HG03095 (cell line): Measurements from ENCODE around the gene TMTC2.
"Not testable (repeated sequence)": the region's sequence is repeated elsewhere in the genome, so short reads cannot be mapped to it uniquely, and the experiment has no call there.

Source experiments
- ATAC-seq: cut with Tn5 transposase; IDR thresholded peaks from one replicate; pipeline ENCODE4 v1.9.1; 2021; ENCODE audit warnings: moderate library complexity; ENCODE audit not compliant: unreplicated experiment

The TMTC2 gene

GRCh38 chr12:82787016-82787415, 100.3 kb downstream of the TMTC2 start:
- no peak for ATAC-seq

GRCh38 chr12:82788594-82788993, 101.9 kb downstream of the TMTC2 start:
- ATAC-seq: no peak

GRCh38 chr12:82789674-82790073, 103.0 kb downstream of the TMTC2 start:
- ATAC-seq: no peak

GRCh38 chr12:82793751-82794281, 107.1 kb downstream of the TMTC2 start:
- ATAC-seq: no peak

- ATAC-seq: no peak
Measured at GRCh38 chr12:82797480-82797879, 110.8 kb downstream of the TMTC2 start.

- ATAC-seq: no peak
Measured at GRCh38 chr12:82800185-82800584, 113.5 kb downstream of the TMTC2 start.

- ATAC-seq: no peak
Measured at GRCh38 chr12:82801951-82802610, 115.4 kb downstream of the TMTC2 start.

GRCh38 chr12:82803201-82803600, 116.5 kb downstream of the TMTC2 start:
- no peak for ATAC-seq

- no peak for ATAC-seq
Measured at GRCh38 chr12:82804601-82805000, 117.9 kb downstream of the TMTC2 start.

- ATAC-seq: not testable (repeated sequence)
Measured at GRCh38 chr12:82805004-82805403, 118.3 kb downstream of the TMTC2 start.

GRCh38 chr12:82805812-82806497, 119.2 kb downstream of the TMTC2 start:
- no peak for ATAC-seq

GRCh38 chr12:82807132-82807737, 120.5 kb downstream of the TMTC2 start:
- ATAC-seq: no peak

- ATAC-seq: no peak
Measured at GRCh38 chr12:82810568-82810967, 123.9 kb downstream of the TMTC2 start.

GRCh38 chr12:82817368-82817767, 130.7 kb downstream of the TMTC2 start:
- no peak for ATAC-seq

- ATAC-seq: no peak
Measured at GRCh38 chr12:82818271-82819035, 131.7 kb downstream of the TMTC2 start.

GRCh38 chr12:82826505-82826904, 139.8 kb downstream of the TMTC2 start:
- ATAC-seq: no peak

GRCh38 chr12:82832096-82832495, 145.4 kb downstream of the TMTC2 start:
- ATAC-seq: no peak

- no peak for ATAC-seq
Measured at GRCh38 chr12:82832981-82833380, 146.3 kb downstream of the TMTC2 start.

- ATAC-seq: no peak
Measured at GRCh38 chr12:82833481-82833880, 146.8 kb downstream of the TMTC2 start.

- ATAC-seq: no peak
Measured at GRCh38 chr12:82835217-82835616, 148.5 kb downstream of the TMTC2 start.

GRCh38 chr12:82838131-82838551, 151.4 kb downstream of the TMTC2 start:
- ATAC-seq: no peak
